BE2C (cell line): Measurements from ENCODE around the gene MFSD2A.

ENCODE experiments used
- DNase-seq: peaks from one replicate; pipeline ENCODE4 v3.0.0-alpha.2; 2020
- H3K27me3 ChIP-seq: fragments of 250-450 bp; sonication (Bioruptor Pico); 2 replicates; pipeline ENCODE4 v1.5.1; 2020; ENCODE audit warnings: mild to moderate bottlenecking
- H3K36me3 ChIP-seq: fragments of 250-450 bp; sonication (Bioruptor Pico); 2 replicates; pipeline ENCODE4 v1.5.1; 2020; ENCODE audit warnings: mild to moderate bottlenecking
- H3K4me1 ChIP-seq: fragments of 250-450 bp; sonication (Bioruptor Pico); 2 replicates; pipeline ENCODE4 v1.5.1; 2020
- H3K4me3 ChIP-seq: 2 replicates; pipeline ENCODE4 v1.5.1; 2011; ENCODE audit warnings: low read depth, low read length
- H3K9me3 ChIP-seq: fragments of 250-450 bp; sonication (Bioruptor Pico); 2 replicates; pipeline ENCODE4 v1.5.1; 2020
- CTCF ChIP-seq: IDR thresholded peaks from 2 replicates; pipeline ENCODE4 v1.5.1; 2012; ENCODE audit warnings: mild to moderate bottlenecking, low read depth, low read length

The MFSD2A gene

DNA sequence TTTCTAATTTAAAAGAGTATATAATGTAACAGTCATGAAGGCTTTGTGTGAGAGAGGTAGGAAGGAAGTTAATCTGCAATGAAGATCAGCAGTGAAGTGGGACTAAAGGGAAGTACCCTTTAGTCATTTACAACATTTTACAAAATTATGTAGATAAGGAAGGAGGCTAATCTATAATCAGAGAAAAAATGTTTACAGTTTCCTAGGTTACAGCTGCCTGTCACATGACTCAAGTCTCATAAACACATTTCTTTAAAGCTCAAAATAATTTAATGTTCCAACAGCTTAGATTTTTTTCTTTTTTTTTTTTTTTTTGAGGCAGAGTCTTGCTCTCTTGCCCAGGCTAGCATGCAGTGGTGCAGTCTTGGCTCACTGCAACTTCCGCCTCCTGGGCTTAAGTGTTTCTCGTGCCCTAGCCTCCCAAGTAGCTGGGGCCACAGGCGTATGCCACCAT, 59.3 kb downstream of the MFSD2A start:
- H3K4me3 ChIP-seq: no peak overlapping the region
- H3K9me3 ChIP-seq: no peaks in the 10 kb centered on the region
- H3K4me1 ChIP-seq: no peaks in the 10 kb centered on the region
- H3K27me3 ChIP-seq: no peaks in the 10 kb centered on the region
- TF ChIP-seq CTCF: no peak
- no peak for DNase-seq
- H3K36me3 ChIP-seq: no peaks in the 10 kb centered on the region

GRCh38 chr1:40014812-40015594, 60.1 kb downstream of the MFSD2A start:
- H3K9me3 ChIP-seq: no peaks in the 10 kb centered on the region
- H3K4me3 ChIP-seq: no peak overlapping the region
- no peaks in the 10 kb centered on the region for H3K4me1 ChIP-seq
- no peaks in the 10 kb centered on the region for H3K36me3 ChIP-seq
- TF ChIP-seq CTCF: no peak
- no peaks in the 10 kb centered on the region for H3K27me3 ChIP-seq
- DNase-seq: no peak

GRCh38 chr1:40017951-40018575, 63.1 kb downstream of the MFSD2A start:
- Histone ChIP-seq H3K27me3 (no peaks in the 10 kb centered on the region), H3K4me3 (no peak overlapping the region), H3K4me1 (no peaks in the 10 kb centered on the region), H3K36me3 (no peaks in the 10 kb centered on the region), H3K9me3 (no peaks in the 10 kb centered on the region)
- no peak for TF ChIP-seq CTCF
- DNase-seq: no peak
